OCI-LY3 (cell line): ENCODE data around the gene TREML4.

Source experiments
- H2AFZ ChIP-seq: fragments of 200-600, 300-600 bp; shearing (Covaris generic); 2 replicates; pipeline ENCODE4 v1.6.0; 2014; ENCODE audit warnings: antibody characterized with exemption, low read depth, low read length
- H3K27ac ChIP-seq: fragments of 200-600, 300-600 bp; sonication (generic); 2 replicates; pipeline ENCODE4 v1.5.1; 2014; ENCODE audit warnings: mild to moderate bottlenecking, low read length, moderate library complexity, mixed read lengths
- H3K27me3 ChIP-seq: fragments of 200-600, 300-600 bp; sonication (generic); 2 replicates; pipeline ENCODE4 v1.6.1; 2014; ENCODE audit warnings: low read depth, low read length, mixed read lengths
- H3K36me3 ChIP-seq: fragments of 200-600, 300-600 bp; sonication (generic); replicated peaks from 2 replicates; pipeline ENCODE3; 2014; ENCODE audit warnings: low read depth, low read length, mixed read lengths
- H3K4me1 ChIP-seq: fragments of 300-600, 200-600 bp; sonication (generic); 2 replicates; pipeline ENCODE4 v1.6.1; 2014; ENCODE audit warnings: low read length, mixed read lengths
- H3K4me2 ChIP-seq: fragments of 200-600, 300-600 bp; sonication (generic); 2 replicates; pipeline ENCODE4 v1.6.1; 2014; ENCODE audit warnings: low read length, mixed read lengths
- H3K4me3 ChIP-seq: fragments of 300-600, 200-600 bp; sonication (generic); 2 replicates; pipeline ENCODE4 v1.5.1; 2014; ENCODE audit warnings: antibody characterized with exemption, mild to moderate bottlenecking, low read length, moderate library complexity
- H3K79me2 ChIP-seq: fragments of 300-600, 200-600 bp; shearing (Covaris generic); 2 replicates; pipeline ENCODE4 v1.6.1; 2014; ENCODE audit warnings: mild to moderate bottlenecking, low read length, mixed read lengths
- H3K9ac ChIP-seq: fragments of 300-600, 200-600 bp; shearing (Covaris generic); 2 replicates; pipeline ENCODE4 v1.6.0; 2014; ENCODE audit warnings: mild to moderate bottlenecking, low read length, moderate library complexity
- H3K9me3 ChIP-seq: fragments of 200-600, 300-600 bp; shearing (Covaris generic); 2 replicates; pipeline ENCODE4 v1.6.1; 2014; ENCODE audit warnings: low read length, mixed read lengths; ENCODE audit not compliant: insufficient read depth
- H4K20me1 ChIP-seq: fragments of 200-600, 300-600 bp; sonication (generic); 2 replicates; pipeline ENCODE4 v1.6.1; 2016; ENCODE audit warnings: low read length, mixed read lengths; ENCODE audit not compliant: insufficient read depth
- EZH2phosphoT487 ChIP-seq: fragments of 200-600 bp; shearing (Covaris generic); IDR thresholded peaks from 2 replicates; pipeline ENCODE4 v1.6.1; 2018; ENCODE audit warnings: antibody characterized with exemption, mixed run types, low read depth
- TF ChIP-seq, protein P1 (sequence below): fragments of 200-600, 300-600 bp; sonication (generic); IDR thresholded peaks from 2 replicates; pipeline ENCODE4 v1.5.1; 2014; ENCODE audit warnings: antibody characterized with exemption, low read length, low read depth

Gene TREML4

DNA sequence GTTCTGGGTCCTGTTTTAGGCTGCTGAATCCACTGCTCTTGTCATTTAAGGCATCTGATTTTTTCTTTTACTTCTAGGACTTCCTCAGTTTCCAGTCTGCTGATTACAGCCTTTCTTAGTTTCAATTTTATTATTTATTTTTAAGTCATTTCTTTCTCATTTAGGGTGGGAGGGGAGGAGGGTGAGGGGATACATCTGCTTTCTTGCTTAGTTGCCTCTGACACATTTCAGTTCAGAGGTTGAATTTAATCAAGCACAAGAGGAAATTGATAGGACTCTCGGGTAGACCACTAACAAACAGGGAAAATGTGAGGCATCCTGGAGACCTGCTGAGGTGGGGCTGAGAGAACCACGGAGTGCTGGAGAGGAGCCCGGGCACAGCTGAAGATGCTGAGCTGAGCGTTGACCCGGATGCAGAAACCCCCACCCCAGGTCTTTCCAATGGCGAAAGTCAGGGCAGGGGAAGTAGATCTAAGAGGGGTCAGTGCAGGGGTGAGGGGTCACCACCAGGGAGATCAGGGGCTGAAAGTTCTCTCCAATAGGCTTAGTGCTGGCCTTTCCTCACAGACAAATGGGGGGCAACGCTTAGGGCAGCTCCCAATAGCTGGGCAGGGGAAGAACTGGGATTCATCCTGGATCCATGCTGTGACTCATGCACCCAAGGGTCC lies 19.6 kb upstream of the TREML4 start:
- peak overlapping the region; percentile 67; the same call in 1 of the 2 replicates for H2AFZ ChIP-seq
- peaks cover 21% of the 10 kb centered on the region for H3K4me1 ChIP-seq
- peak overlapping the region; percentile 70 for H3K27ac ChIP-seq
- H3K79me2 ChIP-seq = no peaks in the 10 kb centered on the region
- peak overlapping the region; percentile 78 for H3K4me2 ChIP-seq
- no peaks in the 10 kb centered on the region for H4K20me1 ChIP-seq
- peak overlapping the region; percentile 51 for H3K4me3 ChIP-seq
- no peak for TF ChIP-seq EZH2phosphoT487
- TF ChIP-seq, protein P1, sequence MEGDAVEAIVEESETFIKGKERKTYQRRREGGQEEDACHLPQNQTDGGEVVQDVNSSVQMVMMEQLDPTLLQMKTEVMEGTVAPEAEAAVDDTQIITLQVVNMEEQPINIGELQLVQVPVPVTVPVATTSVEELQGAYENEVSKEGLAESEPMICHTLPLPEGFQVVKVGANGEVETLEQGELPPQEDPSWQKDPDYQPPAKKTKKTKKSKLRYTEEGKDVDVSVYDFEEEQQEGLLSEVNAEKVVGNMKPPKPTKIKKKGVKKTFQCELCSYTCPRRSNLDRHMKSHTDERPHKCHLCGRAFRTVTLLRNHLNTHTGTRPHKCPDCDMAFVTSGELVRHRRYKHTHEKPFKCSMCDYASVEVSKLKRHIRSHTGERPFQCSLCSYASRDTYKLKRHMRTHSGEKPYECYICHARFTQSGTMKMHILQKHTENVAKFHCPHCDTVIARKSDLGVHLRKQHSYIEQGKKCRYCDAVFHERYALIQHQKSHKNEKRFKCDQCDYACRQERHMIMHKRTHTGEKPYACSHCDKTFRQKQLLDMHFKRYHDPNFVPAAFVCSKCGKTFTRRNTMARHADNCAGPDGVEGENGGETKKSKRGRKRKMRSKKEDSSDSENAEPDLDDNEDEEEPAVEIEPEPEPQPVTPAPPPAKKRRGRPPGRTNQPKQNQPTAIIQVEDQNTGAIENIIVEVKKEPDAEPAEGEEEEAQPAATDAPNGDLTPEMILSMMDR = no peak
- H3K27me3 ChIP-seq = no peaks in the 10 kb centered on the region
- peak overlapping the region; percentile 27; the same call in 1 of the 2 replicates for H3K9ac ChIP-seq
- no peaks in the 10 kb centered on the region for H3K36me3 ChIP-seq
- H3K9me3 ChIP-seq = 0 out of 2 replicates have a peak, but pooled peaks cover 7% of the 10 kb centered on the region

DNA sequence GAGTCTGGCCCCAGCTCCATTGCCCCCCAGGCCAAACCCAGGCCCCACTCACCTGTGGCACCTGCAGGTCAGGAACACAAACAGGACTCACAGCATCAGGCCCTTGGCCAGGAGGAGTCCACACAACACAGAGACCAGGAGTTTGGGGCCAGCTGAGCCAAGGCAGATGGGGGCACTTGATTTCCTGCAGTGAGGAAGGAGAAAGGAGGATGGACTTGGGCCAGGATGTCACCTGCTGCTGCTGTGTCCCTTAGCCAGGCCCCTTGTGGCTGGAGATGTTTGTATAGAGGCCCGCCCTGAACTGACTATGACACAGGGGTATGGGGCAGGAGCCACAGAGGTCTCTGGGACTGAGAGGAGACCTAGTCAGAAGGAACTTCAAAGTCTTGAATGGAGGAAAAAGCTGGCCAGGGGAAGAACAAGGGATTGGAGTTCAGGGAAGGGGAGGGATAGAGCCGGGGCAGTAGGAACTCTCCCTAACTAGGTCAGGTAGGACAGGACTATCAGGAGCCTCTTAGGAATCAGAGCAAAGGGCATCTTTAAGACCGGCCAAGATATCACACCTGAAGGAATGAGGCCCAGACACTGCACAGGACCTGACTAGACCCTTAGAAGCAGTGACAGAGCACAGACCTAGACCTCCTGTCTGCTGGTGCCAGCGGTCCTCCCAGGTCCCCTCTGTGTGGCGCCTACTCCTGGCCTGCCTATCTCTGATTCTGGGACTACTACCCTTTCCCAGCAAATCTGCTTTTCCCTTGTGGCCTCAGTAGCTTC lies 18.4 kb upstream of the TREML4 start:
- Histone ChIP-seq H3K9ac (no peak overlapping the region), H2AFZ (peak overlapping the region; percentile 67; the same call in 1 of the 2 replicates), H3K4me1 (peaks cover 21% of the 10 kb centered on the region), H3K4me2 (peak overlapping the region; percentile 78; the same call in 1 of the 2 replicates), H3K79me2 (no peaks in the 10 kb centered on the region), H3K36me3 (peaks cover 6% of the 10 kb centered on the region), H3K27me3 (no peaks in the 10 kb centered on the region), H4K20me1 (no peaks in the 10 kb centered on the region), H3K27ac (peak overlapping the region; percentile 70; the same call in 1 of the 2 replicates), H3K9me3 (peaks cover 18% of the 10 kb centered on the region), H3K4me3 (no peak overlapping the region)
- TF ChIP-seq, protein P1 = no peak
- no peak for TF ChIP-seq EZH2phosphoT487

DNA sequence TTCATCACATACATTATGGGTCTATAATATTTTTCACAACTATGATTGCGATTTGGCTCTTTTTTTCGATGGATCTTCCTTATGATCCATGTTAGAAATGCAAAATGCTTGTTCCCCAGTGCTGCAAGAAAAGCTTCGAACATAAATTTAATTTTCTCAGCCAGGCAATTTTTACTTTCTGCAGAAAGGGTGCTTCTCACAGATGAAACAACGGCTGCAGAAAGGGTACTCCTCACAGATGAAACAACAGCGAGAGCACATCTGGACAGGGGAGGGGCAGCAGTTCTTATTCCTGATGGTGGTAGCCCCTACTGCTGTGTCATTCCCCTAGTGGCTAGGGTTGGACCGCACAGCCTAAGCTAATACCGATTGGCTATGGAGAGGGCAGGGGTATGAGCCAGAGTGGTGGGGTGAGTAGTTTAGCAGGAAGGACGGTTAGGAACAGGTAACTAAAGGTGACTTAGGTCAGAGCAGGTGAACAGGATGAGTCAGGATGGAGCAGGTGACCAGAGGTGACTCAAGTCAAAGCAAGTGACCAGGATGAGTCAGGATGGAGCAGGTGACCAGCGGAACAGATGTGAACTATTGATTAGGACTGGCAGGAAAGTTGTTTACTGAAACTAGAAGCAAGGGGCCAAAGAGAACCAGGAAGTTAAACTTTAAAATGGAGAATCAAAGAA lies 13.4 kb upstream of the TREML4 start:
- Histone ChIP-seq H3K79me2 (no peaks in the 10 kb centered on the region), H3K27me3 (no peaks in the 10 kb centered on the region), H3K36me3 (peaks cover 6% of the 10 kb centered on the region), H2AFZ (no peak overlapping the region), H3K27ac (no peak overlapping the region), H3K4me2 (no peak overlapping the region), H3K9ac (no peak overlapping the region), H3K4me1 (peaks cover 2% of the 10 kb centered on the region), H3K4me3 (no peak overlapping the region), H4K20me1 (no peaks in the 10 kb centered on the region), H3K9me3 (peaks cover 25% of the 10 kb centered on the region)
- TF ChIP-seq, protein P1 = no peak
- TF ChIP-seq EZH2phosphoT487 = no peak

DNA sequence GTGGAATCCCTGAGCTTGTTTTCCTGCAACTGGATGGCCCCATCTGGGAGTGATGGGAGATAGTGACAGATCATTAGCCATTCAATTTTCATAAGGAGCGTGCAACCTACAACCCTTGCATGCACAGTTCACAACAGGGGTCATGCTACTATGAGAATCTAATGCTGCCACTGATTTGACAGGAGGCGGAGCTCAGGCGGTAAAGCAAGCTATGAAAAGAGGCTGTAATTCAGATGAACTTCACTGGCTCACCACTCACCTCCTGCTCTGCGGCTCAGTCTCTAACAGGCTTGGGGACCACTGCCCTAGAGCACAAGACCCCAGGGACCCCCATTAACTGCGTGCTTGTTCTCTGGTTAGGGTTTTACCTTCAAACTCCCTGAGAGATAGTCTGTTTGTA lies 12.4 kb upstream of the TREML4 start:
- TF ChIP-seq, protein P1 = no peak
- no peak for TF ChIP-seq EZH2phosphoT487
- no peaks in the 10 kb centered on the region for H4K20me1 ChIP-seq

More for the DNA sequence above, 12.4 kb upstream of the TREML4 start:
- Histone ChIP-seq H3K4me3 (no peak overlapping the region), H3K27me3 (no peaks in the 10 kb centered on the region), H3K79me2 (no peaks in the 10 kb centered on the region), H3K4me1 (no peaks in the 10 kb centered on the region), H3K36me3 (peaks cover 6% of the 10 kb centered on the region), H3K27ac (no peak overlapping the region), H3K9ac (no peak overlapping the region), H3K9me3 (peaks cover 25% of the 10 kb centered on the region), H2AFZ (no peak overlapping the region), H3K4me2 (no peak overlapping the region)
